Stimulated activated naive B cell treated with anti-CD40 and anti-IgM and Interleukin-4, amounts not matched to agents 10 μg/mL and 1 μg/mL and 100 μg/mL, for 72 hours (primary cell): ENCODE measurements around the gene CLRN3.

Experiments used
- ATAC-seq, 2 donors: fragments of 150-1000 bp; cut with Tn5 transposase; replicated peaks; 2 replicates each; pipeline ENCODE4 v1.10.0; 2021; ENCODE audit warnings: moderate library complexity in 1 of 2
- DNase-seq: peaks from one replicate; pipeline ENCODE4 v3.0.0; 2021
- H3K27ac Mint-ChIP-seq: one replicate; pipeline ENCODE4 v1.8.0; 2022; ENCODE audit warnings: mild to moderate bottlenecking, mixed read lengths
- H3K27me3 Mint-ChIP-seq, 2 donors: one replicate each; pipeline ENCODE4 v1.8.0; 2022; ENCODE audit warnings: mixed read lengths in 2 of 2
- H3K36me3 Mint-ChIP-seq, 2 donors: one replicate each; pipeline ENCODE4 v1.8.0; 2022; ENCODE audit warnings: mixed read lengths in 2 of 2, mild to moderate bottlenecking in 1 of 2
- H3K4me1 Mint-ChIP-seq, 2 donors: one replicate each; pipeline ENCODE4 v1.8.0; 2022; ENCODE audit warnings: mixed read lengths in 2 of 2, mild to moderate bottlenecking in 1 of 2
- H3K4me3 Mint-ChIP-seq, 2 donors: one replicate each; pipeline ENCODE4 v1.8.0; 2022; ENCODE audit warnings: mild to moderate bottlenecking in 2 of 2, mixed read lengths in 2 of 2, moderate library complexity in 1 of 2
- H3K9me3 Mint-ChIP-seq, 2 donors: one replicate each; pipeline ENCODE4 v1.8.0; 2022; ENCODE audit warnings: mixed read lengths in 2 of 2, mild to moderate bottlenecking in 1 of 2

CLRN3 gene

GRCh38 chr10:127911218-127911866 is 18.6 kb upstream of the CLRN3 start:
- Mint-ChIP-seq H3K27me3 (peaks cover 26 to 27% of the 10 kb centered on the region in 2 donors), H3K9me3 (peaks cover 3 to 4% of the 10 kb centered on the region in 2 donors), H3K4me1 (peaks cover 2 to 5% of the 10 kb centered on the region in 2 donors), H3K4me3 (no peak overlapping the region), H3K36me3 (no peaks in the 10 kb centered on the region), H3K27ac (no peak overlapping the region)
- ATAC-seq (no peak), DNase-seq (no peak)

GRCh38 chr10:127910464-127910770 is 17.7 kb upstream of the CLRN3 start:
- H3K4me3 Mint-ChIP-seq = no peak overlapping the region
- peaks cover 2 to 9% of the 10 kb centered on the region in 2 donors for H3K4me1 Mint-ChIP-seq
- ATAC-seq = no peak
- no peak for DNase-seq
- no peaks in the 10 kb centered on the region for H3K36me3 Mint-ChIP-seq
- no peaks in the 10 kb centered on the region for H3K9me3 Mint-ChIP-seq
- peaks cover 34 to 36% of the 10 kb centered on the region in 2 donors for H3K27me3 Mint-ChIP-seq
- no peak overlapping the region for H3K27ac Mint-ChIP-seq

- H3K9me3 Mint-ChIP-seq = no peaks in the 10 kb centered on the region
These were observed 17.1 kb upstream of the CLRN3 start for GRCh38 chr10:127909716-127910463.

GRCh38 chr10:127908959-127909267 is 16.2 kb upstream of the CLRN3 start:
- Mint-ChIP-seq H3K9me3 (no peaks in the 10 kb centered on the region), H3K27ac (no peak overlapping the region), H3K27me3 (peaks cover 42 to 43% of the 10 kb centered on the region in 2 donors), H3K36me3 (no peaks in the 10 kb centered on the region), H3K4me3 (no peak overlapping the region), H3K4me1 (peaks cover 2 to 9% of the 10 kb centered on the region in 2 donors)
- ATAC-seq = no peak
- no peak for DNase-seq

More at GRCh38 chr10:127909716-127910463, 17.1 kb upstream of the CLRN3 start:
- no peak overlapping the region for H3K4me3 Mint-ChIP-seq
- no peak for DNase-seq
- no peaks in the 10 kb centered on the region for H3K36me3 Mint-ChIP-seq
- H3K27ac Mint-ChIP-seq = no peak overlapping the region
- H3K4me1 Mint-ChIP-seq = peaks cover 2 to 9% of the 10 kb centered on the region in 2 donors
- H3K27me3 Mint-ChIP-seq = peaks cover 38 to 42% of the 10 kb centered on the region in 2 donors
- ATAC-seq = no peak

- Mint-ChIP-seq H3K9me3 (peaks cover 0 to 2% of the 10 kb centered on the region in 2 donors), H3K27ac (no peak overlapping the region), H3K4me1 (peaks cover 2 to 9% of the 10 kb centered on the region in 2 donors), H3K27me3 (peaks cover 45 to 47% of the 10 kb centered on the region in 2 donors), H3K4me3 (no peak overlapping the region), H3K36me3 (no peaks in the 10 kb centered on the region)
- no peak for DNase-seq
- no peak for ATAC-seq
These were observed 15.6 kb upstream of the CLRN3 start for GRCh38 chr10:127908106-127908958.

DNA sequence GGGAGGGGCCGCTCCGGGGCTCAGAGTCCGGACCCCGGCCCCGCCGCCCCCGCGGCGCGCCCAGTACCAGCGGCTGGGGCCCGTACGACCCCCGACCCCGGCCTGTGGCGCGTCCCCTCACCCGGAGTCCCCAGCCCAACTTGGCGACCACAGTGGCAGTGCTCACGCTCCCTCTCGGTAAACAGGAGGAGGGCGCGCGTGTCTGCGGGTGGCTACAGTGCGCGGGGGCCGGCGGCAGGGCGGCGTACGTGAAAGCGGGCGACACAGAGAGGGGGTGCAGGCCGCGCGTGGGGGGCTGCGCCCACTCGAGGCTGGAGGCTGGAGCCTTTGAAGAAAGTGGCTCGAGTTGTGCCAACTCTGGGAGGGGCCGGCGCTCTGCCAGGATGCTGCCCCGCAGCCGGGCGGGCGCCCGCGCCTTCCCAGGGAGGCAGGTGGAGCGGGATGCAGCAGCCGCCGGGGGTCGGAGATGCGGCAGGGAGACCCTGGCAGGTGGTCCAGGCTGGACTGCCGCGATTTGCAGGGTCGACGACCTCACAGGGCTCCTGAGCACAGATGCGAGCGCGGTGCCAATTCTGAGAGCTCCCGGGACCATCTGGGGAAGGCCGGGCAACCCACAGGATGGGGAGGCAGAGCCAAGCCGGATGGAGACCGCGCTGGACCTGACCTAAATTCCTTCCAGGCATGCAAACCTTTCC is 14.8 kb upstream of the CLRN3 start:
- Mint-ChIP-seq H3K27me3 (peaks cover 47 to 50% of the 10 kb centered on the region in 2 donors), H3K9me3 (peaks cover 0 to 2% of the 10 kb centered on the region in 2 donors), H3K36me3 (no peaks in the 10 kb centered on the region), H3K27ac (no peak overlapping the region), H3K4me3 (peak overlapping the region; percentile 29 to 47), H3K4me1 (peaks cover 2 to 9% of the 10 kb centered on the region in 2 donors)
- DNase-seq (no peak), ATAC-seq (peak; percentile 24 to 38)

- Mint-ChIP-seq H3K27me3 (peaks cover 47 to 50% of the 10 kb centered on the region in 2 donors), H3K36me3 (peaks cover 0 to 1% of the 10 kb centered on the region in 2 donors)
- ATAC-seq = peak; percentile 94 to 95
These were observed 14.0 kb upstream of the CLRN3 start, which contains the start of gene PTPRE for GRCh38 chr10:127906548-127907377. Gene PTPRE, plus strand, starts transcription at chr10:127907103. Its CDS starts 133,779 bp downstream, at chr10:128040882.

DNA sequence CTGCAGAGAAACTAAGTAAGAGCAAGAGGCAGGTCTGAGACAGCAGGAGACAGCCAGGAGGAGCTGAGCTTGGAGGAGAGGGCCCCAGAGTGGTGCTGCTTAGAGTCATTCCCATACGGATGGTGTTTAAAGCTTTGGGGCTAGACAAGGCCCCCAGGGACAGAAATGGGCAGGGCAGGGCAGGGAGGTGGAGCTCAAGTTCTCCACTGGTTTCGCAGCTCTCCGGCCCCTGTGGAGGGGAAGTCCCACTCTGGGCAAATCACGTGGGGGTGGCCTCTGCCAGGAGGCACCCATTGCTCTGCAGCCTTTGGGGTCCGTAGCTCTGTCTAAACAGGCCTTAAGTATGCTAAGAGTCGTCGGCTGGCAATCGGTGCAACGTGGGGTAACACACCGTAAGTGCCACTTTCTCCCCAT is 13.1 kb upstream of the CLRN3 start:
- Mint-ChIP-seq H3K4me1 (peaks cover 2 to 9% of the 10 kb centered on the region in 2 donors), H3K27me3 (peaks cover 47 to 50% of the 10 kb centered on the region in 2 donors), H3K9me3 (peaks cover 4% of the 10 kb centered on the region in 2 donors), H3K4me3 (no peak overlapping the region), H3K27ac (no peak overlapping the region), H3K36me3 (peaks cover 0 to 1% of the 10 kb centered on the region in 2 donors)
- DNase-seq (no peak), ATAC-seq (no peak)

More at GRCh38 chr10:127906548-127907377, 14.0 kb upstream of the CLRN3 start, which contains the start of gene PTPRE:
- Mint-ChIP-seq H3K27ac (no peak within 1 kb of the TSS), H3K9me3 (peaks cover 2 to 4% of the 10 kb centered on the region in 2 donors), H3K4me3 (peak within 1 kb of the TSS; percentile 29 to 47), H3K4me1 (peaks cover 2 to 9% of the 10 kb centered on the region in 2 donors)
- DNase-seq = peak; percentile 58

- peaks cover 2 to 9% of the 10 kb centered on the region in 2 donors for H3K4me1 Mint-ChIP-seq
- H3K27ac Mint-ChIP-seq = no peak overlapping the region
These were observed 12.5 kb upstream of the CLRN3 start for GRCh38 chr10:127905001-127905847.

DNA sequence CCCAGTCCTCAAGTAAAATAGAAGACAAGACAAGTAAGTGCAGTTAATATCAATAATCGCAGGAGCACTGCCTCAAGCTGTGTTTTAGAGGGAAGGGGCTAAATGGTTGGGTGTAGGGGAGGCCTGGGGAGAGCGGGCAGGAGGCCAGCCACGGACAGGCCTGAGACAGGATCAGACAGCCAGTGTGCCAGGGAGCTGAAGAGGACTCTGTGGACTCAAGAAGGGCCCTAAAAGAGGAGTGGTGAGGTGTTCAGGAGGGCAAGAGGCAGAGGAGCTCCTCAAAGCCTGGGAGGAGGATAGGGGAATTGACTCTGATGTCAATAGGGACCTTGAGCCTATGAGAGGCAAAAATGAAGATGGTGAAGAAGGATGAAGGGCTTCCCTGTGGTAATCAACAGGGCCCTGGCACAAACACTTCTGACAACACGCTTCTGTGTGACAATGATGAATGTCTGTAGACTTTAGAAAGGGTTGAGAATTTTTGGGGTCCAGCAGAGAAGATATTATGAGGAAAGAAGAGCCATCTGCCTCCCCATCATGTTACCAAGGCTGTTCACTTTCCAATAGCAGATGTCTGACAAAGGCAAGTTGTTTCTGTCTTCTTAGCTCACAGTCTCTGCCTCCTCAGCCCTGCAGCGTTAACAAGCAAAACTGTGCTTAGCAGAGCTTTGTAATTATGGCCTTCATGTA is 11.7 kb upstream of the CLRN3 start:
- DNase-seq (no peak), ATAC-seq (no peak)
- Mint-ChIP-seq H3K9me3 (peaks cover 4% of the 10 kb centered on the region in 2 donors), H3K36me3 (peaks cover 0 to 1% of the 10 kb centered on the region in 2 donors), H3K27ac (no peak overlapping the region), H3K4me3 (no peak overlapping the region), H3K4me1 (peaks cover 2 to 9% of the 10 kb centered on the region in 2 donors), H3K27me3 (peaks cover 46 to 48% of the 10 kb centered on the region in 2 donors)

More at GRCh38 chr10:127905001-127905847, 12.5 kb upstream of the CLRN3 start:
- Mint-ChIP-seq H3K36me3 (peaks cover 0 to 1% of the 10 kb centered on the region in 2 donors), H3K9me3 (peaks cover 4% of the 10 kb centered on the region in 2 donors), H3K27me3 (peaks cover 44 to 48% of the 10 kb centered on the region in 2 donors), H3K4me3 (peak overlapping the region in 1 of 2 donors; percentile 29)
- DNase-seq (no peak), ATAC-seq (no peak)

DNA sequence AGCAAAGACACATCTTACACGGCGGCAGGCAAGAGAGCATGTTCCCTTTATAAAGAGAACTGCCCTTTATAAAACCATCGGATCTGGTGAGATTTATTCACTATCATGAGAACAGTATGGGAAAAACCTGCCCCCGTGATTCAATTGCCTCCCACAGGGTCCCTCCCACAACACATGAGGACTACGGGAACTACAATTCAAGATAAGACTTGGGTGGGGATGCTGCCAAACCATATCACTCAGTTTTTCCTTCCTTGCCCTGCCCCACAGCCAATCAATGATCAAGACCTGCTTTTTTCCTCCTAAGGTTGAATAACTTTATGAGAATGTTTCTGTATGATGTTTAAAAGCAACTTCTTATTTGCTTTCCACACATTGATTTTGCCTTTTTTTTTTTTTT is 11.0 kb upstream of the CLRN3 start:
- peaks cover 0 to 1% of the 10 kb centered on the region in 2 donors for H3K36me3 Mint-ChIP-seq
- no peak overlapping the region for H3K4me3 Mint-ChIP-seq
- H3K4me1 Mint-ChIP-seq = peaks cover 2 to 9% of the 10 kb centered on the region in 2 donors
- DNase-seq (no peak), ATAC-seq (no peak)
- H3K9me3 Mint-ChIP-seq = peaks cover 4 to 6% of the 10 kb centered on the region in 2 donors
- peaks cover 44 to 49% of the 10 kb centered on the region in 2 donors for H3K27me3 Mint-ChIP-seq
- no peak overlapping the region for H3K27ac Mint-ChIP-seq
